HCT116 (cell line): ENCODE results near the gene SPOCK3. TPM values are rescaled to one million over a fixed set of nuclear protein-coding genes. Genes with fewer than 3 reads are reported as not detected.

Experiments
- ATAC-seq: fragments of 200-7000 bp; cut with Tn5 transposase; 2 replicates; pipeline ENCODE4 v1.9.1; 2020; ENCODE audit warnings: mild to moderate bottlenecking, moderate library complexity
- BruUV-seq: library from RNA; stranded (reverse); fragments of 400-500 nt; replicated peaks from 2 replicates; lab custom pipeline; 2021; lab: Mats Ljungman, UMichigan
- CTCF ChIA-PET: fragments of 300-600 bp; sonication (Branson Sonifier 250); formaldehyde crosslinking; loops from one replicate; lab custom pipeline; 2021; ENCODE audit warnings: antibody characterized with exemption; lab: Charles Lee
- POLR2A ChIA-PET: fragments of 300-600, 350-600 bp; sonication (Branson Sonifier 250); formaldehyde crosslinking; loops from one replicate; lab custom pipeline; 2021; ENCODE audit warnings: antibody characterized with exemption; lab: Charles Lee
- RAD21 ChIA-PET, 2 experiments: fragments of 300-600 bp; sonication (Branson Sonifier 250); formaldehyde crosslinking; loops; one replicate each; lab custom pipeline; 2023; ENCODE audit warnings: low total read pairs in 2 of 2; ENCODE audit not compliant: uncharacterized antibody in 2 of 2, unreplicated experiment in 2 of 2, low non-redundant PET in 1 of 2; lab: Charles Lee
- DNase-seq: peaks from one replicate; pipeline ENCODE4 v3.0.0-alpha.2; 2010; ENCODE audit warnings: low read depth, low spot score
- H2AFZ ChIP-seq: fragments of 200-600 bp; shearing (Covaris generic), sonication (generic); 2 replicates; pipeline ENCODE4 v1.6.1; 2017; ENCODE audit warnings: low read depth, mixed run types, mixed read lengths, antibody characterized with exemption, low read length; ENCODE audit not compliant: poor library complexity, severe bottlenecking
- H3K27ac ChIP-seq: 2 replicates; pipeline ENCODE4 v1.5.1; 2012; ENCODE audit warnings: low read depth, low read length
- H3K27me3 ChIP-seq: fragments of 200-600 bp; sonication (generic); 2 replicates; pipeline ENCODE4 v1.6.1; 2016; ENCODE audit warnings: mixed run types, low read length, mixed read lengths; ENCODE audit not compliant: insufficient read depth
- H3K36me3 ChIP-seq, 2 experiments: fragments of 200-500 bp in 1 of 2; fragments of 200-600 bp in 1 of 2; sonication (Bioruptor generic) in 1 of 2; sonication (generic) in 1 of 2; 2 replicates each; pipeline versions ENCODE4 v1.5.1 to v1.6.1; 2014 to 2016; ENCODE audit warnings: low read length in 2 of 2, inconsistent platforms in 1 of 2, mixed read lengths in 1 of 2, mixed run types in 1 of 2; ENCODE audit not compliant: insufficient read depth in 2 of 2, control insufficient read depth in 1 of 2
- H3K4me1 ChIP-seq, 2 experiments: fragments of 200-600 bp in 1 of 2; sonication (generic) in 1 of 2; 2 replicates each; pipeline versions ENCODE4 v1.5.1 to v1.6.1; 2012 to 2017; ENCODE audit warnings: low read length in 2 of 2, inconsistent platforms in 1 of 2, mild to moderate bottlenecking in 1 of 2, mixed read lengths in 1 of 2, mixed run types in 1 of 2, moderate library complexity in 1 of 2; ENCODE audit not compliant: insufficient read depth in 2 of 2, control insufficient read depth in 1 of 2
- H3K4me2 ChIP-seq: fragments of 200-600 bp; sonication (generic); 2 replicates; pipeline ENCODE4 v1.6.1; 2017; ENCODE audit warnings: mixed run types, low read length, mixed read lengths
- H3K4me3 ChIP-seq, 2 experiments: fragments of 200-600 bp in 1 of 2; sonication (generic) in 1 of 2; replicated peaks in 1 of 2; 2 replicates each; pipeline ENCODE4 v1.5.1; 2011 to 2016; ENCODE audit warnings: low read length in 2 of 2, control low read depth in 1 of 2, low read depth in 1 of 2, mild to moderate bottlenecking in 1 of 2, mixed read lengths in 1 of 2, mixed run types in 1 of 2
- H3K79me2 ChIP-seq: fragments of 200-600 bp; sonication (generic); 2 replicates; pipeline ENCODE4 v1.6.1; 2017; ENCODE audit warnings: mild to moderate bottlenecking, mixed run types, low read length, moderate library complexity, mixed read lengths; ENCODE audit not compliant: insufficient read depth
- H3K9ac ChIP-seq: fragments of 200-600 bp; sonication (generic); 2 replicates; pipeline ENCODE4 v1.6.1; 2016; ENCODE audit warnings: low read length, mixed read lengths
- H3K9me2 ChIP-seq: fragments of 200-600 bp; sonication (generic), shearing (Covaris generic); 2 replicates; pipeline ENCODE4 v1.6.1; 2017; ENCODE audit warnings: mixed run types, mild to moderate bottlenecking, moderate library complexity; ENCODE audit not compliant: insufficient read depth
- H3K9me3 ChIP-seq, 2 experiments: fragments of 200-500 bp in 1 of 2; fragments of 200-600 bp in 1 of 2; sonication (Bioruptor generic) in 1 of 2; sonication (generic) in 1 of 2; 2 replicates each; pipeline ENCODE4 v1.6.1; 2014 to 2017; ENCODE audit warnings: low read length in 2 of 2, mixed read lengths in 2 of 2, inconsistent platforms in 1 of 2, low read depth in 1 of 2, mild to moderate bottlenecking in 1 of 2, mixed run types in 1 of 2, moderate library complexity in 1 of 2; ENCODE audit not compliant: control insufficient read depth in 1 of 2, insufficient read depth in 1 of 2
- H4K20me1 ChIP-seq: fragments of 200-600 bp; sonication (generic), shearing (Covaris generic); 2 replicates; pipeline ENCODE4 v1.6.1; 2017; ENCODE audit warnings: mixed run types, mild to moderate bottlenecking, moderate library complexity; ENCODE audit not compliant: insufficient read depth
- ATF3 ChIP-seq: IDR thresholded peaks from 2 replicates; pipeline ENCODE4 v1.6.1; 2012
- CEBPB ChIP-seq: IDR thresholded peaks from 2 replicates; pipeline ENCODE4 v1.6.1; 2012; ENCODE audit warnings: low read depth
- EGR1 ChIP-seq: IDR thresholded peaks from 2 replicates; pipeline ENCODE4 v1.6.1; 2012; ENCODE audit warnings: low read depth
- EZH2 ChIP-seq: fragments of 200-600 bp; sonication (generic); IDR thresholded peaks from 2 replicates; pipeline ENCODE4 v1.6.1; 2017; ENCODE audit warnings: antibody characterized with exemption, mixed run types
- EZH2phosphoT487 ChIP-seq: fragments of 200-600 bp; IDR thresholded peaks from 2 replicates; pipeline ENCODE4 v1.6.1; 2018; ENCODE audit warnings: antibody characterized with exemption, borderline replicate concordance
- JUND ChIP-seq: IDR thresholded peaks from 2 replicates; pipeline ENCODE4 v1.6.1; 2012
- POLR2A ChIP-seq: IDR thresholded peaks from 2 replicates; pipeline ENCODE4 v1.7.0; 2011; ENCODE audit warnings: borderline replicate concordance; ENCODE audit not compliant: insufficient read depth, insufficient read length; ENCODE audit errors: extremely low read depth
- POLR2AphosphoS5 ChIP-seq: IDR thresholded peaks from 2 replicates; pipeline ENCODE4 v1.6.1; 2011; ENCODE audit warnings: mild to moderate bottlenecking, low read depth, low read length, moderate library complexity
- RAD21 ChIP-seq: IDR thresholded peaks from 2 replicates; pipeline ENCODE4 v1.6.1; 2012; ENCODE audit warnings: low read depth, mild to moderate bottlenecking
- REST ChIP-seq: IDR thresholded peaks from 2 replicates; pipeline ENCODE4 v1.6.1; 2012; ENCODE audit warnings: low read depth
- SIN3A ChIP-seq: IDR thresholded peaks from 2 replicates; pipeline ENCODE4 v1.6.1; 2012; ENCODE audit warnings: low read depth
- SRF ChIP-seq: IDR thresholded peaks from 2 replicates; pipeline ENCODE4 v1.6.1; 2012; ENCODE audit warnings: low read depth
- YY1 ChIP-seq: IDR thresholded peaks from 2 replicates; pipeline ENCODE4 v1.6.1; 2011; ENCODE audit warnings: low read length, low read depth, moderate library complexity, mild to moderate bottlenecking; ENCODE audit not compliant: insufficient replicate concordance; ENCODE audit errors: extremely low read depth
- ZBTB33 ChIP-seq: IDR thresholded peaks from 2 replicates; pipeline ENCODE4 v1.6.1; 2011; ENCODE audit warnings: mild to moderate bottlenecking, low read length, moderate library complexity; ENCODE audit not compliant: insufficient replicate concordance; ENCODE audit errors: extremely low read depth
- ZNF274 ChIP-seq: fragments of 200-500 bp; sonication (Bioruptor generic); IDR thresholded peaks from 2 replicates; pipeline ENCODE4 v1.6.1; 2014; ENCODE audit warnings: mild to moderate bottlenecking, low read depth, low read length, inconsistent platforms
- intact Hi-C: fragments of 100-400 bp; cut with micrococcal nuclease; formaldehyde crosslinking; loops from 2 replicates; pipeline ENCODE4 v1.10.0; 2022
- total RNA-seq: library from RNA; stranded (reverse); gene quantifications from one replicate; pipeline ENCODE4 v1.2.1, GENCODE V29; 2021; ENCODE audit not compliant: unreplicated experiment

Gene SPOCK3
- total RNA-seq, 1 experiment from 2014 or later: 1.7 TPM

- no peaks in the 10 kb centered on the region for H3K9me2 ChIP-seq
- no peak overlapping the region for H3K27ac ChIP-seq
- no peaks in the 10 kb centered on the region for H3K27me3 ChIP-seq
- no peaks in the 10 kb centered on the region for H3K36me3 ChIP-seq
- no peaks in the 10 kb centered on the region for H3K79me2 ChIP-seq
- TF ChIP-seq POLR2A (no peak), EZH2 (no peak), JUND (no peak), YY1 (no peak), RAD21 (no peak), EGR1 (no peak)
- H4K20me1 ChIP-seq: no peaks in the 10 kb centered on the region
- no peak overlapping the region for H2AFZ ChIP-seq
- H3K4me3 ChIP-seq: no peak overlapping the region
- H3K4me1 ChIP-seq: no peaks in the 10 kb centered on the region
- intact Hi-C loops: no loop called here
- RAD21 ChIA-PET: no interaction called here
- no peak overlapping the region for H3K4me2 ChIP-seq
- H3K9me3 ChIP-seq: no peaks in the 10 kb centered on the region
- POLR2A ChIA-PET: no interaction called here
- no peak overlapping the region for H3K9ac ChIP-seq
- no TSS peak for BruUV-seq
- no peak for DNase-seq
- no peak for ATAC-seq
- CTCF ChIA-PET: no interaction called here
Observed at GRCh38 chr4:166965562-166965961, 268.7 kb downstream of the SPOCK3 start.

GRCh38 chr4:166957451-166957850 is 276.8 kb downstream of the SPOCK3 start:
- Histone ChIP-seq H3K4me1 (no peaks in the 10 kb centered on the region), H3K27ac (no peak overlapping the region), H2AFZ (no peak overlapping the region), H4K20me1 (no peaks in the 10 kb centered on the region), H3K27me3 (no peaks in the 10 kb centered on the region), H3K4me2 (no peak overlapping the region), H3K36me3 (no peaks in the 10 kb centered on the region), H3K9me2 (no peaks in the 10 kb centered on the region), H3K9me3 (no peaks in the 10 kb centered on the region), H3K79me2 (no peaks in the 10 kb centered on the region), H3K4me3 (no peak overlapping the region), H3K9ac (no peak overlapping the region)
- ChIA-PET POLR2A (no interaction called here), CTCF (no interaction called here), RAD21 (no interaction called here)
- BruUV-seq: no TSS peak
- DNase-seq (no peak), ATAC-seq (no peak)
- intact Hi-C loops: no loop called here
- TF ChIP-seq JUND (no peak), YY1 (no peak), REST (no peak), EZH2phosphoT487 (no peak), SIN3A (no peak), POLR2AphosphoS5 (no peak), CEBPB (no peak), RAD21 (no peak), ZNF274 (no peak), ZBTB33 (no peak), ATF3 (no peak), SRF (no peak), EGR1 (no peak)
